GM18867 (cell line): Measurements from ENCODE around the gene FASLG.
"Not testable (repeated sequence)": the region's sequence is repeated elsewhere in the genome, so short reads cannot be mapped to it uniquely, and the experiment has no call there.

ENCODE experiments used
- ATAC-seq: cut with Tn5 transposase; IDR thresholded peaks from one replicate; pipeline ENCODE4 v1.9.1; 2021; ENCODE audit warnings: mild to moderate bottlenecking, moderate library complexity; ENCODE audit not compliant: unreplicated experiment

FASLG gene

GRCh38 chr1:172658871-172659453, at the start of gene FASLG:
TSS of gene FASLG (plus strand) at chr1:172659103. CDS start at chr1:172659202, 99 bp downstream.
- peak; percentile 41 for ATAC-seq

GRCh38 chr1:172609528-172609927, 49.4 kb upstream of the FASLG start:
- no peak for ATAC-seq

GRCh38 chr1:172612478-172612877, 46.4 kb upstream of the FASLG start:
- ATAC-seq = no peak

- no peak for ATAC-seq
Observed at GRCh38 chr1:172613294-172613693, 45.6 kb upstream of the FASLG start.

GRCh38 chr1:172616195-172616594, 42.7 kb upstream of the FASLG start:
- ATAC-seq = no peak

GRCh38 chr1:172616636-172617035, 42.3 kb upstream of the FASLG start:
- ATAC-seq = no peak

GRCh38 chr1:172620603-172621002, 38.3 kb upstream of the FASLG start:
- not testable (repeated sequence) for ATAC-seq

GRCh38 chr1:172622541-172622940, 36.4 kb upstream of the FASLG start:
- no peak for ATAC-seq

GRCh38 chr1:172623748-172624147, 35.2 kb upstream of the FASLG start:
- peak; percentile 84 for ATAC-seq

- no peak for ATAC-seq
Observed at GRCh38 chr1:172626845-172627244, 32.1 kb upstream of the FASLG start.

- no peak for ATAC-seq
Observed at GRCh38 chr1:172627702-172628101, 31.2 kb upstream of the FASLG start.

GRCh38 chr1:172628401-172628800, 30.5 kb upstream of the FASLG start:
- ATAC-seq = no peak

GRCh38 chr1:172629170-172629569, 29.7 kb upstream of the FASLG start:
- ATAC-seq = no peak

- no peak for ATAC-seq
Observed at GRCh38 chr1:172629638-172630037, 29.3 kb upstream of the FASLG start.

- ATAC-seq = no peak
Observed at GRCh38 chr1:172630056-172630818, 28.7 kb upstream of the FASLG start.

GRCh38 chr1:172630868-172631267, 28.0 kb upstream of the FASLG start:
- no peak for ATAC-seq

GRCh38 chr1:172637522-172637921, 21.4 kb upstream of the FASLG start:
- ATAC-seq = no peak

GRCh38 chr1:172638249-172638648, 20.7 kb upstream of the FASLG start:
- no peak for ATAC-seq

GRCh38 chr1:172638885-172639831, 19.7 kb upstream of the FASLG start:
- peak; percentile 81 for ATAC-seq

- ATAC-seq = no peak
Observed at GRCh38 chr1:172640111-172640510, 18.8 kb upstream of the FASLG start.

- ATAC-seq = no peak
Observed at GRCh38 chr1:172641492-172641891, 17.4 kb upstream of the FASLG start.
